DND-41 (cell line): ENCODE data around the gene AJAP1.

Source experiments
- CTCF ChIP-seq: IDR thresholded peaks from 2 replicates; pipeline ENCODE4 v1.5.1; 2012; ENCODE audit warnings: borderline replicate concordance, low read length, moderate library complexity, mild to moderate bottlenecking; ENCODE audit not compliant: poor library complexity, severe bottlenecking; ENCODE audit errors: extremely low read depth
- EZH2 ChIP-seq: IDR thresholded peaks from 3 replicates; pipeline ENCODE4 v1.6.1; 2012; ENCODE audit warnings: borderline replicate concordance, low read depth, mild to moderate bottlenecking, moderate library complexity, low read length, inconsistent platforms; ENCODE audit not compliant: severe bottlenecking

- TF ChIP-seq CTCF: no peak
- no peak for TF ChIP-seq EZH2
These were observed 49.3 kb upstream of the AJAP1 start for GRCh38 chr1:4605158-4605557.
